ENCODE data around the gene LHX3.
"Not testable (repeated sequence)": the region's sequence is repeated elsewhere in the genome, so short reads cannot be mapped to it uniquely, and the experiment has no call there.

Gene LHX3

DNA sequence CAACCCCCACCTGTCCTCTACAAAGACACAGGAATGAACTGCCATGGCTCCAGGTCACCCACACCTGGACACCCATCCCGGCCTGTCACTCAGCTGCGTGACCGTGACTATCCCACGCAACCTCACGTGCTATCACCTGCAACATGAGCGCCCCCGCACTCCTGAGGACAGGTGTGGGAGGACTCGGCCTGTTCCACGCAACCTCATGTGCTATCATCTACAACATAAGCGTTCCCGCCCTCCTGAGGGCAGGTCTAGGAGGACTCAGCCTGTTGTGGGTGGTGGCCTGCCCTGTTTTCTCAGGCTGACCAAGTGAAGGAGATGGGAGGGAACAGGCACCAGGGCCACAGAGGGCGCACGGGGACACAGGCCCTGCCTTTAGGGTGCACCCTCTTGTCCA lies 36.6 kb upstream of the LHX3 start:
- DNase-seq (ENCODE audit: low read depth), result no peak

DNA sequence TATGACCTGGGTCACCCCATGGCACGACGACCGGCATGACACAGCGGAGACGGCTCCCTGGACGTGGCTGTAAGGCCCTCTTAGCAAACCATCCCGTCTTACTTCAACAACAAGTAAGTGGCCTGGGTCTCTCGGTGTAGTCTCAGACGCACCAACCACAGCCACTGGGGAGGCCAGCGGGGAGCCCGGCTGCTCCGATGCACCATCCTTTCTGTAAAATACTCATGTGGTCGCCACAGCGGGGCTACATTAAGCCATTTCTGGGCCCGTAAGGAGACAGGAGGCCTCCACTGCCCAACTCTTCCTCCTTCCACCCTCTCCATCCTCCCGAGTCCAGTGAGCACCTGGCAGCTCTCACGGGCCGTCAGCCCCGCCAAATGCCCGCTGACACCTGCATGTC lies 36.0 kb upstream of the LHX3 start:
- DNase-seq (ENCODE audit: low read depth), result no peak

DNA sequence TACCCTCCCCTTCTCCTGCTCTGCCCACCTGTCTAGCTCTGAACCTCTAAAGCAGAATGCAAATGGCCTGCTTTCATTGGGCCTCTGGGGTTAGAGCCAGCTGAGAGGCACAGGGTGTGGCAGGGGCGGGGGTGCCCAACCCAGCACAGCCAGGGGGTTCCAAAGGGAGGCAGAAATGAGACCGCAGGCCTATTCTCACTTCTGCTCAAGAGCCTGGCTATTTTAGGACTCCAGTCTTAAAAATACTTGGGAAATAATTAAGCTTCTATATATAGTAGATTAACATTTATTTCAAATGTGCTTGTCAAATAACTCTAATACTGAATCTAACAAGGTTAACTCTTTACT lies 35.0 kb upstream of the LHX3 start:
- DNase-seq (ENCODE audit: low read depth), result no peak

- DNase-seq (ENCODE audit: low read depth), result no peak
Observed at GRCh38 chr9:136239135-136239982, 34.4 kb upstream of the LHX3 start.

DNA sequence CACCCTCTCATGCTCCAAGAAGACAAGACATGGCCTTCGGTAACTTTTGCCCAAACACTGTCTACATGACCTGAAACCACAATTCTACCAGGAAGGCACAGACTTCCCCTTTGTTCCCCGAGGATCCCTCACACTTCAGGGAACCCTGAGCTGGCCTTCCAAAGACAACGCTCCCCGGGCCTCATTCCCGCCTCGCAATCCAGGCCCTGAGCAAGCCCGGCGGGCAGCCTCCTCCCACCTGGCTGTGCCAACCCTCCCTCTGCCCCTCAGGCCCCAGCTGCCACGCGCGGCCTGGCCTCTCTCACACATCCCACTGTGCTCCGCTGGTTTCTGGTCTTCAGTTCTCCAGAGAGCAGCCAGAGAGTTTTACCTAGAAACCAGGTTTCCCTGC lies 33.4 kb upstream of the LHX3 start:
- DNase-seq (ENCODE audit: low read depth), result no peak

DNA sequence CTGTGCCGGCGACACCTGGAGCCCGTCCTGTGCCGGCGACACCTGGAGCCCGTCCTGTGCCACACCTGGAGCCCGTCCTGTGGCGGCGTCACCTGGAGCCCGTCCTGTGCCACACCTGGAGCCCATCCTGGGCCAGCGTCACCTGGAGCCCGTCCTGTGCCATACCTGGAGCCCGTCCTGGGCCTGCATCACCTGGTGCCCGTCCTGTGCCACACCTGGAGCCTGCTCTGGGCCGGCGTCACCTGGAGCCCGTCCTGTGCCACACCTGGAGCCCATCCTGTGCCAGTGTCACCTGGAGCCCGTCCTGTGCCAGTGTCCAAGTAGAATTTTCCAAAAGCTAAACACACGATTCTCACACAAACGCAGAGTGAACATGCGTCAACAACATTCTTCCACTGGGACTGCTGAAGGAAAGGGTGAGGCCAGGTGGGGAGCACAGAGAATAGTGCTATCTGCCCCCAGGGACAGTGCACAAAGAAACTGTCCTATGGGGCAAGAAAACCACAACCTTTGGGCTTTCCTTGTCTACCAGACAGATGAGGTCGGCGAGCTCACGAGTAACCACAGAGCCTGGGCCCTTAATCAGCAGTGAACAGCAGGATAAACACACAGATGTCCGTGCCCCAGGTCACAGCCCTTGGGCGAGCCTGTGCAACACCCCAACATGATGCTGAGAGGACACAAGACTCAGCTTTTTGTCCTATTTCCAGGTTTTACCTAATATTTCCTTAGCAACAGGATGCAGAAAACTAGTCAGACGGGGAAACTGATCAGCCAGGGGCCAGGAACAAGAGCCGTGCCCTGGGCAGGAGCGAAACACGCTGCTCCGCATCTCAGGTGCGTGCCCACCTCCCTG lies 32.8 kb upstream of the LHX3 start:
- no peak for DNase-seq (ENCODE audit: low read depth)

GRCh38 chr9:136236471-136237410 lies 31.8 kb upstream of the LHX3 start:
- DNase-seq (ENCODE audit: low read depth), result not testable (repeated sequence)

GRCh38 chr9:136235709-136236455 lies 31.0 kb upstream of the LHX3 start:
- DNase-seq (ENCODE audit: low read depth), result no peak

GRCh38 chr9:136235171-136235570 lies 30.2 kb upstream of the LHX3 start:
- no peak for DNase-seq (ENCODE audit: low read depth)

GRCh38 chr9:136234597-136234996 lies 29.7 kb upstream of the LHX3 start:
- no peak for DNase-seq (ENCODE audit: low read depth)

- no peak for DNase-seq (ENCODE audit: low read depth)
Observed at GRCh38 chr9:136233868-136234267, 28.9 kb upstream of the LHX3 start.

DNA sequence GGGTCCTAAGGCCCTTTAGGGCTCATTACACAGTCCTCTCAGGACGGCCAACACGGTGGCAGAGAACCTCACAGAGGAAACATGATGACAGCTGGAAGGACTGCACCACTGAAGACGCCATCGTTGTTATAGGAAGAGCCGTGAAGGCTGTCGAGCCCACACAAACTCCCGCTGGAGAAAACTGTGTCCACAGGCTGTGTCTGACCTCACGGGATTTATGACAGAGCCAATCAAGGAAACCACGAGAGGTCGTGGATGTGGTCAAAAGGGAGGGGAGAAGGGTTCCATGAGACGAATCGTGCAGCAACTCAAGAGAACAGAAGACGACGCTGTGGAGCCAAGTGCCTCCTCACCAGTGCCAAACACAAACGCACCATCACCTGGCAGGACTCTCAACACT lies 28.5 kb upstream of the LHX3 start:
- DNase-seq (ENCODE audit: low read depth), result no peak

GRCh38 chr9:136232969-136233368 lies 28.0 kb upstream of the LHX3 start:
- DNase-seq (ENCODE audit: low read depth), result no peak

- DNase-seq (ENCODE audit: low read depth), result no peak
Observed at GRCh38 chr9:136231478-136232297, 26.8 kb upstream of the LHX3 start.

GRCh38 chr9:136230773-136231172 lies 25.8 kb upstream of the LHX3 start:
- no peak for DNase-seq (ENCODE audit: low read depth)

DNA sequence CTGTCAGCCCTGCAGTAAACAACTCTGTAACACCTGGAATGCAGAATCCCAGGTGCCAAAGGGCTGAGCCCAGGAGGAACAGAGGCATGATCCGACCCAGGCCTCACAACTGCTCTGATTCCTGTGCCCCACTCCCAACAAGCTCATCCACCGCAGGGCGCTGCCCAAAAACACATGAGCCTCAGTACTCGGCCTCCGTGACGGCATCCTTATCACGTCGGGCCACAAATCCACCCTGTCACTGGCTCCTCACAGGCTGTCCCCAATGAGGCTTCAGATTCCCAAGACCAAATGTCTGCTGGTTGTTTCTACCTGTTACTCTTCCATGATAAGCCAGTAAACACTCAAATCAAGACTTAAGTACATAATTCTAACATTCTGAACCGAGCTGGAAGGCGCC lies 25.4 kb upstream of the LHX3 start:
- DNase-seq (ENCODE audit: low read depth), result no peak

DNA sequence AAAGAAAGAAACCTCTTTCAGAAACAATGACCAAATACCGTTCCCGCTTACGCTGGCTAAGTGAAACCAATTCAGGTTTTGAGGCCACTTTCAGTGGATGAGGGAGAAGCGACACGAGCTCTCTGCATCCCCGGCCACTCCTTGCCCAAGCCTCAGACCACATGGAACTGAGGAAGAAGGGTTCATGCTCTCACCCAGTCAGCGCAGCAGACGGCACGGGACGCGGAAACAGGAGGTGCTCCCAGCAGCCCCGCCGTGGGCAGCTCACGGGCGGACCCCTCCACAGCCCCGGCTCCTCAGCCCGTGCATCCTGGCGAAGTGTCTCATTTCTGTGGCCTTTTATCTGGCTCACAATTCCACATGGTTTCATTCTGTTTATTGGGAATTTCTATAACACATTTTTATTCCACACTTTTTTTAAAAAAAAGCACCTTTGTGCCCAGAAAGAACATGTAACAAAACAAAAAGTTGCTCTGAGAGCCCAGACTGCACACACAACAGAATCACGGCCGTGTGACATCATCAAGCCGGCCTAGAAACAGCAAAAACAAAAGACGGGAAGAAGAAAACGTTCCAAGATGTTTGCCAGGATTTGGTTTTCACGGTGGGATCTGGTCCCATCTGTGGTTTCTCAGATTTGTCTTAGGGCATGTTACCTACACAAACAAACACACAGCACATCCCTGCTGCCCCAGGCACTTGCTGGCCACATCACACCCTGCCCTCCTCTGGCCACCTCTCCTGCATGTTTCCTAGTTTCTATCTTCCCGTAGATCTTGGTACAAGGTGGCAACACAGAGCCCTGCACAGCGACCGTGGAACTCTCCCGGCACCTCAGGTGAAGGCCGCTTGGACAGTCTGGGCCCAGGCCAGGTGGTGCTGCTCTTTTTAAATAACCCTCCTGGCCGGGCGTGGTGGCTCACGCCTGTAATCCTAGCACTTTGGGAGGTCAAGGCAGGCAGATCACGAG lies 24.5 kb upstream of the LHX3 start:
- DNase-seq (ENCODE audit: low read depth), result no peak

DNA sequence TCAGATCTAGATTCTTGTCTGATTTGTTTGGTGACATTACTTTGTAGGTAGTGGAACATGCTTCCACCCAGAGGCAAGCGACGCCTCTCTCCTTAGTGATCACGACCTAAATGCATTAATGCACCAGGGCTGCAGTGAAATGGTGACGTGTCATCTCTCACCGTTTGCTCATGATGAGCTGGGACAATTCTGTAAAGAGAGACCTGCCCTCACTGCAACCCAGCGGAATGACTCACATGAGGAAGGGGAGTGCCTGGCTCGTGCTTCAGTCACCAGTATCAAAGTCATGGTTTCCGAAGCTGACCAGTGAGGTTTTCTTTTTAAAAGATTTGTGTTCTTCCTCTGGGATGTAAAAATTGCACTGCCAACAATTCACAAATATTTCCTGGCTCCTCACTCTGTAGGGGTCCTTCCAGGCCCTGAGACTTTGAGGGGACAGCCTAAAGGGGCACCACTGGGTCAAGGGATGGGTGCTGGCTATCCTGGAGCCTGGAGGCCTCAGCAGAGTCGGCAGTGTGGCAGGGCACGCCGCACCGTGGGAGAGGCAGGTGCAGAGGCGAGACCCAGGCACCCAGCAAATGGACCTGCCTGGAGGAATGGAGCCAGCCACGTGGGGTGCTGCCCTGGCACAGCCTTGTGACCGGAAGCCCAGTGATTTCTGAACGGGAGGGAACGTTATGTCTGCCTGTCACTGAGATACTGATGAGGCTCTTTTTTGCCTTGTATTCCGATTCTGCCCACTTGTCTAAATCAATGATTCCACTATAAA lies 23.4 kb upstream of the LHX3 start:
- DNase-seq (ENCODE audit: low read depth), result no peak
